B cell (primary cell): ENCODE measurements around the gene INTS6L. TPM values are rescaled to one million over a fixed set of nuclear protein-coding genes. Genes with fewer than 3 reads are reported as not detected.

ENCODE experiments used
- ATAC-seq: fragments of 200-7000 bp; cut with Tn5 transposase; one replicate; pipeline ENCODE4 v1.10.0; 2021; ENCODE audit warnings: low read depth, mild to moderate bottlenecking, moderate number of reproducible peaks, moderate library complexity
- CTCF ChIA-PET: fragments of 350-600 bp; sonication (Branson Sonifier 250); formaldehyde crosslinking; loops from one replicate; lab custom pipeline; 2021; ENCODE audit warnings: antibody characterized with exemption, inconsistent platforms; lab: Charles Lee
- POLR2A ChIA-PET: fragments of 350-600 bp; sonication (Branson Sonifier 250); formaldehyde crosslinking; loops from one replicate; lab custom pipeline; 2021; ENCODE audit warnings: antibody characterized with exemption; lab: Charles Lee
- DNase-seq: peaks from one replicate; pipeline ENCODE4 v3.0.0; 2013
- H2AFZ ChIP-seq: 2 replicates; pipeline ENCODE4 v1.6.1; 2012; ENCODE audit warnings: mild to moderate bottlenecking, low read depth, low read length; ENCODE audit not compliant: insufficient read depth, poor library complexity, severe bottlenecking
- H3K27ac ChIP-seq, 2 donors: 1 replicate in 1 of 2; 2 replicates in 1 of 2; pipeline ENCODE4 v1.5.1; 2012 to 2013; ENCODE audit warnings: low read length in 2 of 2, mild to moderate bottlenecking in 2 of 2, moderate library complexity in 1 of 2
- H3K27me3 ChIP-seq, 4 experiments: fragments of 200-600 bp in 1 of 4; sonication (generic) in 1 of 4; replicated peaks in 1 of 4; 1 replicate in 2 of 4; 2 replicates in 2 of 4; pipeline versions ENCODE4 v1.6.1 to v1.7.0; 2013 to 2016; ENCODE audit warnings: low read length in 3 of 4, mild to moderate bottlenecking in 2 of 4, mixed read lengths in 1 of 4, moderate library complexity in 1 of 4; ENCODE audit not compliant: insufficient read depth in 4 of 4, control insufficient read depth in 3 of 4; ENCODE audit errors: control extremely low read depth in 1 of 4
- H3K36me3 ChIP-seq, 2 experiments: replicated peaks in 1 of 2; 1 replicate in 1 of 2; 2 replicates in 1 of 2; pipeline versions ENCODE4 v1.6.1 to v1.7.1; 2013; ENCODE audit warnings: low read length in 1 of 2; ENCODE audit not compliant: insufficient read depth in 2 of 2, control insufficient read depth in 1 of 2; ENCODE audit errors: control extremely low read depth in 1 of 2, extremely low read depth in 1 of 2
- H3K4me1 ChIP-seq, 2 donors: fragments of 200-600 bp in 1 of 2; sonication (generic) in 1 of 2; 1 replicate in 1 of 2; 2 replicates in 1 of 2; pipeline versions ENCODE4 v1.5.1 to v1.6.1; 2013 to 2017; ENCODE audit warnings: low read length in 2 of 2; ENCODE audit not compliant: control insufficient read depth in 2 of 2, insufficient read depth in 2 of 2
- H3K4me2 ChIP-seq: replicated peaks from 2 replicates; pipeline ENCODE3; 2012; ENCODE audit warnings: mild to moderate bottlenecking, low read depth, low read length; ENCODE audit not compliant: poor library complexity, severe bottlenecking
- H3K4me3 ChIP-seq, 5 experiments: fragments of 200-600 bp in 1 of 5; sonication (generic) in 1 of 5; 1 replicate in 3 of 5; 2 replicates in 2 of 5; pipeline versions ENCODE4 v1.5.1 to v1.7.0; 2011 to 2016; ENCODE audit warnings: low read length in 4 of 5, mild to moderate bottlenecking in 4 of 5, low read depth in 2 of 5, control low read depth in 1 of 5, moderate library complexity in 1 of 5; ENCODE audit not compliant: insufficient read depth in 1 of 5; ENCODE audit errors: control extremely low read depth in 1 of 5, extremely low read depth in 1 of 5
- H3K79me2 ChIP-seq: fragments of 200-600 bp; sonication (generic); one replicate; pipeline ENCODE4 v1.6.0; 2016; ENCODE audit warnings: low read length; ENCODE audit not compliant: control insufficient read depth, insufficient read depth
- H3K9ac ChIP-seq: fragments of 200-600 bp; sonication (generic); 2 replicates; pipeline ENCODE4 v1.6.1; 2017; ENCODE audit warnings: mild to moderate bottlenecking, low read length, moderate library complexity
- H3K9me3 ChIP-seq, 3 donors: one replicate each; pipeline versions ENCODE4 v1.6.1 to v1.7.1; 2013; ENCODE audit warnings: low read length in 2 of 3; ENCODE audit not compliant: control insufficient read depth in 2 of 3, insufficient read depth in 1 of 3; ENCODE audit errors: control extremely low read depth in 1 of 3
- H4K20me1 ChIP-seq: 2 replicates; pipeline ENCODE4 v1.6.0; 2012; ENCODE audit warnings: mild to moderate bottlenecking, low read length; ENCODE audit not compliant: insufficient read depth, control insufficient read depth, poor library complexity, severe bottlenecking
- H3K27ac Mint-ChIP-seq: one replicate; pipeline ENCODE4 v1.8.0; 2021; ENCODE audit warnings: mixed read lengths
- H3K27me3 Mint-ChIP-seq: one replicate; pipeline ENCODE4 v1.8.0; 2021; ENCODE audit warnings: mixed read lengths
- H3K4me1 Mint-ChIP-seq: one replicate; pipeline ENCODE4 v1.8.0; 2021; ENCODE audit warnings: mixed read lengths
- H3K4me3 Mint-ChIP-seq: one replicate; pipeline ENCODE4 v1.8.0; 2021; ENCODE audit warnings: mixed read lengths
- H3K9me3 Mint-ChIP-seq: one replicate; pipeline ENCODE4 v1.8.0; 2022; ENCODE audit warnings: mixed read lengths; ENCODE audit not compliant: insufficient read depth
- EZH2 ChIP-seq: IDR thresholded peaks from 2 replicates; pipeline ENCODE4 v1.6.1; 2012; ENCODE audit warnings: borderline replicate concordance, low read depth, mild to moderate bottlenecking, moderate library complexity, low read length; ENCODE audit not compliant: insufficient read depth, poor library complexity, severe bottlenecking
- WGBS: methylation state at CpG from one replicate; pipeline ENCODE4 v1.1.5; 2013; ENCODE audit warnings: missing lambda C conversion rate; ENCODE audit not compliant: insufficient coverage; 5-methylcytosine and 5-hydroxymethylcytosine counted together
- intact Hi-C: fragments of 100-400 bp; cut with micrococcal nuclease; formaldehyde crosslinking; loops from one replicate; pipeline ENCODE4 v1.10.0; 2022
- polyA plus RNA-seq: library from polyadenylated mRNA; depleted of rRNA; stranded (reverse); fragments of >200 nt; gene quantifications from 2 replicates; pipeline ENCODE4 v1.2.3, GENCODE V29; 2012
- total RNA-seq, 2 donors: library from RNA; stranded (reverse); fragments of 120-200 nt in 1 of 2; gene quantifications; 1 replicate in 1 of 2; 2 replicates in 1 of 2; pipeline versions ENCODE4 v1.2.3 to v1.2.4, GENCODE V29; 2013 to 2022
- TF ChIP-seq, protein P1 (sequence below): fragments of 200-600 bp; IDR thresholded peaks from one replicate; pipeline ENCODE4 v1.8.0; 2022; ENCODE audit warnings: antibody characterized with exemption, mild to moderate bottlenecking

The INTS6L gene
- total and polyA plus RNA-seq, 2 donors (not counting 1 experiment from before 2014, with no cell fraction given): 45.0 to 46.2 TPM

DNA sequence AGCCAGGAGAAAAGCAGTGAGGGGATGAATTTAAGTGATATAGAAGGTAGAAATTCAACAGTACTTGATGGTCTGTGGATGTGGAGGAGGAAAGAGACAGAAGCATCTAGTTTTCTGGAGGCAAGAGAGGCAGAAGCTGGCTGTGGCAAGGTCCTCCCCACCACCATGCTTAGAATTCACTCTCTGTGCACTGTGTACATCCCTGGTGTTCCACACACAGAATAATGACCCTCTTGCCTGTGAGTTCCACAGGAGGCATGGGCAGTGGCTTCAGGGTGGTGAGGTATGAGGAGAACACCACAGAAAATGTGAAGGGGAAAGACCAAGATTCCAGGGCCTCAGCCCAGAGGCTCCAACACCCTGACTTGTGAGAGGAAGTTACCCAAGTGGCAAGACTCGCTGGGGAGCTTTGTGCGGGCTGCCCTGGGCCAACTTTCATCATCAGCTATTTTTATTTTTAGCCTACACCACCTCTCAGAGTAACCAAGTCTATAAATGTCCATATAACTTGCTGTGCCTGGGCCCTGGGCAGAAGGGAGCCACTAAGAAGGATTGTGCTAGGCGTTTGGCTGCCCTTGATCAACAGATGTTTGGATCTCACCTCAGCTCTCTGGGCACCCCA is 7.8 kb upstream of the INTS6L start:
- intact Hi-C loops: no loop called here
- ChIA-PET POLR2A (no interaction called here), CTCF (no interaction called here)
- Histone ChIP-seq H3K4me3 (no peak overlapping the region), H3K9ac (no peak overlapping the region), H4K20me1 (no peaks in the 10 kb centered on the region), H2AFZ (no peak overlapping the region), H3K9me3 (no peaks in the 10 kb centered on the region), H3K27me3 (no peaks in the 10 kb centered on the region), H3K4me2 (no peak overlapping the region), H3K79me2 (no peaks in the 10 kb centered on the region), H3K36me3 (no peaks in the 10 kb centered on the region), H3K27ac (no peak overlapping the region), H3K4me1 (no peaks in the 10 kb centered on the region)
- Mint-ChIP-seq H3K4me1 (no peaks in the 10 kb centered on the region), H3K27ac (no peak overlapping the region), H3K4me3 (no peak overlapping the region), H3K9me3 (no peaks in the 10 kb centered on the region), H3K27me3 (no peaks in the 10 kb centered on the region)
- DNase-seq: no peak
- 50% methylated on average over 1 of the region's 3 CpGs for WGBS
- TF ChIP-seq, protein P1, sequence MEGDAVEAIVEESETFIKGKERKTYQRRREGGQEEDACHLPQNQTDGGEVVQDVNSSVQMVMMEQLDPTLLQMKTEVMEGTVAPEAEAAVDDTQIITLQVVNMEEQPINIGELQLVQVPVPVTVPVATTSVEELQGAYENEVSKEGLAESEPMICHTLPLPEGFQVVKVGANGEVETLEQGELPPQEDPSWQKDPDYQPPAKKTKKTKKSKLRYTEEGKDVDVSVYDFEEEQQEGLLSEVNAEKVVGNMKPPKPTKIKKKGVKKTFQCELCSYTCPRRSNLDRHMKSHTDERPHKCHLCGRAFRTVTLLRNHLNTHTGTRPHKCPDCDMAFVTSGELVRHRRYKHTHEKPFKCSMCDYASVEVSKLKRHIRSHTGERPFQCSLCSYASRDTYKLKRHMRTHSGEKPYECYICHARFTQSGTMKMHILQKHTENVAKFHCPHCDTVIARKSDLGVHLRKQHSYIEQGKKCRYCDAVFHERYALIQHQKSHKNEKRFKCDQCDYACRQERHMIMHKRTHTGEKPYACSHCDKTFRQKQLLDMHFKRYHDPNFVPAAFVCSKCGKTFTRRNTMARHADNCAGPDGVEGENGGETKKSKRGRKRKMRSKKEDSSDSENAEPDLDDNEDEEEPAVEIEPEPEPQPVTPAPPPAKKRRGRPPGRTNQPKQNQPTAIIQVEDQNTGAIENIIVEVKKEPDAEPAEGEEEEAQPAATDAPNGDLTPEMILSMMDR: no peak
- no peak for TF ChIP-seq EZH2
- ATAC-seq: no peak

DNA sequence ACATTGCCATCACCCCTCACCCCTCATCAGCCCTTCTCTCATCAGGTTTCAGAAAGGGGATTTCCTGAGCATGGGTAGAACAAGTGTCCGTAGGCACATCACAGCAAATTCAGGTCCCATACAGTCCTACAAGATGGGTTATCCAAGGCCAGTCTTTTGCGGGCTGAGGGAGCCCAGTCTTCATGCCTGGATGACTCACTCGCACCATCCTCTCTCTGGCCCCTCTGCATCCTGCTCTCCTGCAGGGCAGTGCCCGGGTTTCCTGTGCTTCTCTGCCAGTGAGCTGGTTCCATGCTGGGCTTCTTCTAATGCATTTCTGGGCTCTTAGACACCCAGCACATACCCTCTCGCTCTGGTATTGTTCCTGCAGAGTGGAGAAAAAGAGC is 7.3 kb upstream of the INTS6L start:
- Mint-ChIP-seq H3K27ac (no peak overlapping the region), H3K4me1 (no peaks in the 10 kb centered on the region), H3K4me3 (no peak overlapping the region), H3K9me3 (no peaks in the 10 kb centered on the region), H3K27me3 (no peaks in the 10 kb centered on the region)
- H3K4me3 ChIP-seq: no peak overlapping the region
- TF ChIP-seq, protein P1: no peak
- TF ChIP-seq EZH2: no peak
- intact Hi-C loops: no loop called here
- no peaks in the 10 kb centered on the region for H3K4me1 ChIP-seq
- POLR2A ChIA-PET: no interaction called here
- DNase-seq (no peak), ATAC-seq (no peak)
- no peaks in the 10 kb centered on the region for H3K79me2 ChIP-seq
- no peaks in the 10 kb centered on the region for H4K20me1 ChIP-seq
- 100% methylated on average over 2 of the region's 5 CpGs for WGBS
- H3K27me3 ChIP-seq: no peaks in the 10 kb centered on the region
- no peak overlapping the region for H3K4me2 ChIP-seq
- no peaks in the 10 kb centered on the region for H3K36me3 ChIP-seq
- CTCF ChIA-PET: no interaction called here
- no peak overlapping the region for H2AFZ ChIP-seq
- no peak overlapping the region for H3K27ac ChIP-seq
- no peak overlapping the region for H3K9ac ChIP-seq
- H3K9me3 ChIP-seq: no peaks in the 10 kb centered on the region
